VCaP (cell line): ENCODE results near the gene GLDC.

Source experiments
- H3K27ac ChIP-seq: fragments of 450-650 bp; 2 replicates; pipeline ENCODE4 v1.5.1; 2017
- CTCF ChIP-seq: fragments of 450-650 bp; conservative IDR thresholded peaks from 2 replicates; pipeline ENCODE4 v1.5.1; 2017; ENCODE audit warnings: mild to moderate bottlenecking, moderate library complexity

Gene GLDC

DNA sequence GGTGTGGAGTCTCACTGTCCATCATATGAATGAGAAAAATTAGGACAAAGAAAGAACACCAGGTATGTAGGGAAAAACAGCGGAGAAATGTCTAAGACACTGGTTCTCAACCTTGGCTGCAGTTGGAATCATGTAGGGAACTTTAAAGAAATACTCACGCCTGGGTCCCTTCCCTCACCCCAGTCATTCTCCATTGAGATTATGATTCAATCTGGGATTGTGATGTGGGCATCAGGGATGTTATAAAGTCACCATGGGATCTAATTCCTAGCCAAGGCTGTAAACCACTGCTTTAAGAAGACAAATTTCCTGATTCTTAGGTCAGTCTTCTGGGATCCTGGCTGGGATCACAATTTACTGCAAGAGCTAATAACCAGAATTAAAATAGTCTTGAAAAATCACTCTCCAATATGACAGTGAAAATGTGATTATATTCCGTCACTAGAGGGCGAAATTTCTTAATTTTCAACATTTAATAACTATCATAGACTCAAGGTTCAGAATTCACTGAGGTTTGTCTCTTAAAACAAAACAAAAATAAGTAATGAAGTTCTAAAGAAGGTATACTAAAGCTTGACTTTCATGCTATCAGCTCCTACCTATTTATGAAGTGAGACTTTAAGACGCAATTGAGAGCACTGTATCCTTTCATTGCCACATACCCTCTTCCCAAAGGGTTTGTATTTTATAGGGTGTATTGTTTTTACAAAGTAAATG is 60.5 kb downstream of the GLDC start:
- no peak overlapping the region for H3K27ac ChIP-seq
- peak; percentile 73 for TF ChIP-seq CTCF

GRCh38 chr9:6581253-6581652 is 64.3 kb downstream of the GLDC start:
- no peak for TF ChIP-seq CTCF
- no peak overlapping the region for H3K27ac ChIP-seq

GRCh38 chr9:6579613-6580012 is 65.9 kb downstream of the GLDC start:
- TF ChIP-seq CTCF = no peak
- H3K27ac ChIP-seq = no peak overlapping the region

GRCh38 chr9:6576987-6577386 is 68.5 kb downstream of the GLDC start:
- no peak for TF ChIP-seq CTCF

GRCh38 chr9:6575324-6576034 is 70.0 kb downstream of the GLDC start:
- TF ChIP-seq CTCF = no peak
- no peak overlapping the region for H3K27ac ChIP-seq

More at GRCh38 chr9:6576987-6577386, 68.5 kb downstream of the GLDC start:
- no peak overlapping the region for H3K27ac ChIP-seq

- TF ChIP-seq CTCF = no peak
- H3K27ac ChIP-seq = no peak overlapping the region
Measured at GRCh38 chr9:6567140-6567591, 78.4 kb downstream of the GLDC start.

DNA sequence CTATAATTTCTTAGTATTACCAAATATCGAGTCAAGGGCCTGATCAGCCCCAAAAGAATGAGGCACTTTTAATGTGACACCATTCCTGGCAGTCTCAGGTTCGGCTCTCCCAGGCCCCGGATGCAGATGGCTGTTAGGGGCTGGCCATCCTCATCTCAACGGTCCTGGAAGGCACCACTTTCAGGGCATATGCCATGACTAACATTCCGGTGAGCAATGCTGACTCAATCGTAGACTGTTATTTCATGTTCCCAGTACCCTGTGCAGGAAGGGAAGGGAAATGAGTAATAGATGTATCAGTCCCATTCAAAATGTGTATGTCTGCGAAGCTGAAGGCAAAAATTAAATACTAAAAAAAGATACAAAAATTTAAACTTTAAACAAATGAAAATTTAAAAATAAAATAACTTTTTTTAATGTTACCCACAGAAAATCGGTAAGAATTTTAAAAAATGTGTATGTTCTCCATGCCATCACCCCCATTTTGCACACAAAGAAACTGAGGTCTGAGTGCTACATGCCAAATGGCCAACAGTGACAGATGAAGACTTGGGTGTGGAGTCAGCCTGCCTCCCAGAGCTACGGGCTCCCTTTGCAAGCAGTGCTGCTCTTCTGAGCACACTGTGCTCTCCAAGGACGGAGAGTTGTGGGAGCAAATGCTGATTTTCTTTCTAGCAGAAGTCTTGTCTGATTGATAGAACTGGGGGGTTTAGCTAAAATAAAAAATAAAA is 79.0 kb downstream of the GLDC start:
- TF ChIP-seq CTCF = no peak
- no peak overlapping the region for H3K27ac ChIP-seq
